Fibroblast of the aortic adventitia (primary cell): ENCODE data around the gene CDC42EP2. TPM values are rescaled to one million over a fixed set of nuclear protein-coding genes. Genes with fewer than 3 reads are reported as not detected.

ENCODE experiments used
- DNase-seq: peaks from one replicate; pipeline ENCODE4 v3.0.0-alpha.2; 2010; ENCODE audit warnings: low read depth
- H3K4me3 ChIP-seq: 2 replicates; pipeline ENCODE4 v1.5.1; 2011; ENCODE audit warnings: low read depth, mild to moderate bottlenecking, control low read depth, low read length, moderate library complexity
- CTCF ChIP-seq: IDR thresholded peaks from 2 replicates; pipeline ENCODE4 v1.5.1; 2011; ENCODE audit warnings: mild to moderate bottlenecking, low read length, control low read depth, inconsistent platforms; ENCODE audit not compliant: insufficient read depth
- total RNA-seq: library from RNA; depleted of rRNA; stranded (reverse); fragments of >200 nt; gene quantifications from 2 replicates; pipeline ENCODE4 v1.2.3, GENCODE V29; 2012; ENCODE audit warnings: low replicate concordance

Gene CDC42EP2
- total RNA-seq, 1 donor: 28.0 TPM

GRCh38 chr11:65355013-65355775 is 40.5 kb downstream of the CDC42EP2 start:
- TF ChIP-seq CTCF: no peak
- no peak for DNase-seq
- H3K4me3 ChIP-seq: peak overlapping the region; percentile 64

GRCh38 chr11:65355776-65356393 is 41.2 kb downstream of the CDC42EP2 start:
- DNase-seq: peak; percentile 48
- H3K4me3 ChIP-seq: peak overlapping the region; percentile 47
- no peak for TF ChIP-seq CTCF

- no peak for TF ChIP-seq CTCF
- DNase-seq: no peak
Observed at GRCh38 chr11:65356394-65356972, 41.8 kb downstream of the CDC42EP2 start.

GRCh38 chr11:65357856-65358356 is 43.2 kb downstream of the CDC42EP2 start:
- H3K4me3 ChIP-seq: no peak overlapping the region
- no peak for TF ChIP-seq CTCF
- peak; percentile 22 for DNase-seq

More at GRCh38 chr11:65356394-65356972, 41.8 kb downstream of the CDC42EP2 start:
- H3K4me3 ChIP-seq: no peak overlapping the region

- TF ChIP-seq CTCF: no peak
- no peak overlapping the region for H3K4me3 ChIP-seq
- no peak for DNase-seq
Observed at GRCh38 chr11:65362320-65362931, 47.8 kb downstream of the CDC42EP2 start.

- TF ChIP-seq CTCF: no peak
- no peak for DNase-seq
Observed at GRCh38 chr11:65362966-65363365, 48.3 kb downstream of the CDC42EP2 start.

More at GRCh38 chr11:65362966-65363365, 48.3 kb downstream of the CDC42EP2 start:
- no peak overlapping the region for H3K4me3 ChIP-seq
